HG03442 (cell line): Measurements from ENCODE around the gene GALNT15.

Experiments used
- ATAC-seq: cut with Tn5 transposase; IDR thresholded peaks from one replicate; pipeline ENCODE4 v1.9.1; 2021; ENCODE audit warnings: mild to moderate bottlenecking, moderate library complexity; ENCODE audit not compliant: unreplicated experiment

The GALNT15 gene

DNA sequence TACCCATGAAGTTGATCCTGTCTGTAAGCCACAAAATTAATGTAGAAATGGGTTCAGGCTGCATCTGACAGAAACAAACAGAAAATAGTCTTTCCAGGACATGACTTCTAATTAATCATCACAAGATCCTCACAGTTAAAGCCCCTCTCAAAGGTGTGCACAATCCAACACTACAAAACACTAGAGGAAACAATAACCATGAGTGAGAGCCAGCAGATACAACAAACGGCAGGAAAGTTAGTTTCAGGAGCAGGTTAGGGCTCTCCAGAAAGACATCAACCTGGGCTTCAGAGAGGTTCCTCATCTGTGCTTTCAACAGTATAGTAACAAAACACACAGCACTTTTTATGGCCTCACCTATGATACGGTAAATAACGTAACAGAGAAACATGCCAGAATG, 47.5 kb downstream of the GALNT15 start:
- no peak for ATAC-seq

DNA sequence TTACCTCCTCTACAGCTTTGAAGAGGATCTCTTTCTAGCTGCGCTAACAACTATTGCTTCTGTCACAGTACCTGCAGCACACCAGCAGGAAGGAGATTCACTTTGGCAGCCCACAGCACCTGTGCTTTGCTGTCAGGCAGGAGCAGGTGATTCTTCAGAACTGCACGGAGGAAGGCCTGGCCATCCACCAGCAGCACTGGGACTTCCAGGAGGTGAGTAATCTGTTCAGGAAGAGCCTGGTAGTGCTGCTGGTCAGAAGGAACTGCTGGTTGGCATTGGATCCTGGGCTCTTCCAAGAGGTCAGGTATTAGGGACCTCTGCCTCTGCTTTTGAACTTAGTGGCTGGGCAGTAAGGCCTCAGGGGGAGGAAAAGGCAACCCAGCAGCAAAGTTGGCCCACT, 48.1 kb downstream of the GALNT15 start:
- no peak for ATAC-seq

DNA sequence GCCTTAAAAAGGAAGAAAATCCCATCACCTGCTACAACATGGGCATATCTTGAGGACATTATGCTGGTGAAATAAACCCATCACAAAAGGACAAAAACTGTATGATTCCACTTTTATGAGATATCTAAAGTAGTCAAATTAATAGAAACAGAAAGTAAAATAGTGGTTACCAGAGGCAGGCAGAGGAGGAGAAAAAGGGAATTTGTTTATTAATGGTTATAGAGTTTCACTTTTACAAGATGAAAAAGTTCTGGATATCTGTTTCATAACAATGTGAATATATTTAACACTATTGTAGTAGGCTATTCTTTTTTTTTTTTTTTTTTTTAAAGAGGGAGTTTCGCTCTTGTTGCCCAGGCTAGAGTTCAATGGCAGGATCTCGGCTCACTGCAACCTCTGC, 49.8 kb downstream of the GALNT15 start:
- ATAC-seq: no peak

DNA sequence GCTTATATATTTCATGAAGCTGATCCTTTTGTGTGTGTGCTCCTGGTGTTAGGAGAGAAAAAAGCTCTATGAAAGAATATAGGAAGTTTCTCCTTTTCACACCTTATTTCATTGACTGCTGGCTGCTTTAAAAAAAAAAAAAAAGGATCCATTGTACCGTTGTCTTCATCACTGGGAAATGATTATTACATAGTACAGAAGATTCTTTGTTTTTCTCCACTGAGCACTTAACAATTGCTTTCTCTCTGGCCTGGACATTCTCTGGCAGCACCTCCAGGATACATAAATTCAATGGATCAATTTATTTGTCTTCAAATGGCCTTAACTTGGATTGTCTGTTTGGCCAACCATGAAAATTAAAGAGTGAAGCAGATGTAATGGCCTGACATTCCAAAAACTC, 53.1 kb downstream of the GALNT15 start:
- no peak for ATAC-seq

DNA sequence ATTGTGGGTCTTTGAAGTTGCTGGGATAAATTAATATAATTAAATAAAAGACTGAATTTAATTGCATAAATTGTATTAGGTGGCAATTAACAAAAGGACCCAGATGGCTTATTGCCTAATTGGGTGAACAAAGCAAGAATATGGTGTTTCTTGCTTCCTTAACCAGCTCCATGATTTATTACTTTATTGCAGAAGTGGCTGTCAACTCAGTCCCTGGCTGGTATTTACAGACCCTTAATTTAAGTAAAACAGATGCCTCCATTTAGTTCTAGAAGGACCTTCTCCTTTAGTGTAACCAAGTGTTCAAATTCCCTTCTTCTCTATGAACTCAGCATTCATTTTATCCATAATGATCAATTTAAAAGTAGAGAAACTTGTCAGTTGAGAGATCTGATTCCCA, 55.2 kb downstream of the GALNT15 start:
- ATAC-seq: no peak

DNA sequence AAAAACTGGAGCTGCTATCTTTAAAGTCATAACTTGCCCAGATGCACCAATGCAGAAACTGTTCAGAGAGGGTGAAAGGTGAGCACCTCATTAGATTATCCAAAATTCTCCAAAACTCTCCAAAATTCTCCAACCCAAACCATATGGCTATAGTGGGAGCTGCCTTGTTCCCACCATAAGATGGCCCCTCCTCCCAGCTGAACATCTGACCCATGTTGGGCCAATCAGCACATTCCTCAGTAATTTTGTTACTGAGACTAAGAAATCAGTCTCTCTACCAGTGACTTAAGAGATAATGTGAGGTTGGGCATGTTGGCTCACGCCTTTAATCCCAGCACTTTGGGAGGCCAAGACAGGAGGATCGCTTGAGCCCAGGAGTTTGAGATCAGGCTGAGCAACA, 57.5 kb downstream of the GALNT15 start:
- ATAC-seq: no peak

DNA sequence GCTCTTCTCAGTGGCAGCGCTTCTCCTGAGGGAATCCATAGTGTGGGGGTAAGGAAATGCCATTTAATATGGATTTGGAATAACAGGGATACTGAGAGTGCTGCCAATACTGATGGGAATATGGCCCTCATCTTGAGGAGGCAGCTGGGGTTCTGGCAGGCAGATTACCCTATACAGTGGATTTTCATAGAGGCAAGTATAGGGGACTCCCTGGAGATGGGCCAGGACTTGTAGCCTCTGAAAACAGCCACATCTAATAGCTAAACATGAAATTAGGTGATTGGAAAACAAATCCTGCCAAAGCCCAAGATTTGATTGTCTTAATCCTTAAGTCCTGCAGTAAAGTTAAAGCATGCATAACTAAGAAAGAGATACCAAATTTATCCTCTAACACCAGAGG, 59.3 kb downstream of the GALNT15 start:
- no peak for ATAC-seq

DNA sequence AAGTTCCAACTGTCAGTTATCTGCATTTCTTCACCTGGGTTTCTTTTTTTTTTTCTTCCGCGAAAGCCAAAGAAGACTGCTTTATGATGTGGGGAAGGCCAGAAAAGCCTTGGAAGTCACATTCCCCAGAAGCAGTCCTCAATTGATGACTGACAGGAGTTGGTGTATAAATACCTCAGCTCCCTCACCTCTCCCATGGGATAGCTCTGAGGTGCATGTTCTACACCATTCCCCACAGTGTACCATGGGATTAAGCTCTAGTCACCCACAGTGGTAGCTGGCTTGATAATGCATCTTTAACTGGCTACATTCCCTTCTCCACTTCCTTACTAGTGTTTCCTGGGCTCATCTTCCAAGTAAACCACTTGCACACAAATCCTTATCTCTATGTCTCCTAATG, 59.8 kb downstream of the GALNT15 start:
- no peak for ATAC-seq

DNA sequence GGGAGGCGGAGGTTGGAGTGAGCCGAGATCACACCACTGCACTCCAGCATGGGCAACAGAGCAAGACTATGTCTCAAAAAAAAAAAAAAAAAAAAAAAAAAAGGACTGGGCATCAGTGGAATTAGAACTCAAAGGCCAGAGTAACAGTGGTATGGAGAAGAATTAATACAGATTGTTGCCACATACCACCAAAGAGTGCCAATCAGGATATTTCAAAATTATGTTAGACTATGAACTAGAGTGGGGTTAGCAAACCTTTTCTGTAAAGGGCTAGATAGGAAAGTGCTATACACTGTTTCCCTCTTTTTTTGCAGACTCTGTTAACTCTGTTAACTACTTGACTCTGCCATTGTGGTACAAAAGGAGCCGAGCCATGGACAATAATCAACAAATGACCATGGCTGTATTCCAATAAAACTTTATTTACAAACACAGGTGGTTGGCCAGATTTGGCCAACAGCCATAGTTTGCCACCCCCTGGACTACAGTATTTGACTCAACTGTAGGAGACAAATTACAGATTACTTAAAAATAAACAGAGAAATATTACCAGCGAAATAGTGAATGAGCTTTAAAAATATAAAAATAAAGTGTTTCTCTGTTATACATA, 61.7 kb downstream of the GALNT15 start:
- no peak for ATAC-seq

DNA sequence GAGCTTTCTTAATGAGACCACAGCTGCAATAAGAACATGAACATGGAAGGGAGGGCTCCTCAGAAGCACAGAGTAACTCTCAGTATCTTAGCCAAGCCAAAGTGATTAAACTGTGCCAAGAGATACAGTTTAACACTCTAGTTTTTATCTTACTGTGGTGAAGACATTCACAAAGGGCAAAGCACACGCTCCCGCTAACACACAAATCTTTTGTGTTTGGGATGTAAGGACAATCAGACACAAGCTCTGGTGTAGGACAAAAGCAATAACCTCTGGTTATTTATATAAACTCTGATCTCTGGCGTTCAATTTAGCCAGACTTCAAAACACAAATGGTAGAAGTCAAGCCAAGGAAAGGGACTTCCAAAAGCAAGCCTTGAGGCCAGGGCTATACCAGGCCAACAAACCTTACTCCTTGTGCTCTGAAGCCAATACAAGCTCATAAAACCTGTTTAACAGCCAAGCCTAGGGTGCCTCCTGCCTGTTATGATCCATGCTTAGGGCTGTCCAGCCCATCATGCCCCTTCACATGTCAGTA, 62.4 kb downstream of the GALNT15 start:
- ATAC-seq: no peak

DNA sequence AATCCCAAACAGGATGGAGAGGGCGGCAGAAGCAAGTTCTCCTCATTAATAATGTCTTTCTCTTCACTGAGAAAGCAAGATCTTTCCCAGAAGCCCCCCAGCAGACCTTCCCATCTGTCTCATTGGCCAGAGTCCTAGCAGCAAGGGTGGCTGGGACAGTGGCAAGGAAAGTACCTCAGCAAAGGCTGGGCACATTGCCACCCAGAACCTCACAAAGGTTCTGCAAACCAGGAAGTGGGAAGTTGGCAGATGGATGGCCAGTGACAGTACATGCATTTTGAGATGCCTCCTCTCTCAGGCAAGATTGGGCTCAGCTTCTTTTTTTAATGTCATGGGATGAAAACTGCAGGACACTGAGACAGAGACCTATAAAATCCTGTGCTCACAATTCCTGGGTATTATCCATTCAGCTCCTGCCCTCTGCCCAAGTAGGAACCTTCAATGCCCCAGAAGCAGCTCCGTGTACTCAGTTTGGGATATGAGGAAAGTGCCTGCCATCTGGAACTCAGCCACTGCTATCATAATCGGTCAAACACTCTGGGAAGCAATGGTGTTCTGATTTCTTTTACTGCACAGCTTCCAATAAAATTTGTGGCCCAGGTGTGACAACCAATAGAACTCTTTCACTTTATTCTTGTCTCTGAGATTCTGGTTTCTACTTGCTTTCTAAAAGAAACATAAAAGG, 64.7 kb downstream of the GALNT15 start:
- ATAC-seq: no peak

DNA sequence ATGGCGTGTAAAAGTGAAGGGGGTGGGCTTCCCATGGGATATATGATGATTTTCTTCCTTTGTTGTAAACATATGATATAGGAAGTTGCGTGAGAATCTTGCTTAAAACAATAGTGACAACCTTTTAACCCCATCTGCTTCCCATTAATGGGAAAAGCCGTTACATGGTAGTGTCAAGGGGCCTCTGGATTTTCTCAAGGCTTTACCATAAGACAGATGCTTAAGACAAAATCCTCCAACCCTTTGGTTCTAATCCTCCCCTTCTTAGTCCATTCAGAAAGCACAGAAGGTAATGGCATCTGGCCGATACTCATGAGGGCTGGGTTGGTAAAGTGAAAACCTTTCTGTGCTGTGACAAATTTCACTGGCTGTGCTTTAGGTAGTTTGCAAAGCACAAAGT, 65.3 kb downstream of the GALNT15 start:
- no peak for ATAC-seq

DNA sequence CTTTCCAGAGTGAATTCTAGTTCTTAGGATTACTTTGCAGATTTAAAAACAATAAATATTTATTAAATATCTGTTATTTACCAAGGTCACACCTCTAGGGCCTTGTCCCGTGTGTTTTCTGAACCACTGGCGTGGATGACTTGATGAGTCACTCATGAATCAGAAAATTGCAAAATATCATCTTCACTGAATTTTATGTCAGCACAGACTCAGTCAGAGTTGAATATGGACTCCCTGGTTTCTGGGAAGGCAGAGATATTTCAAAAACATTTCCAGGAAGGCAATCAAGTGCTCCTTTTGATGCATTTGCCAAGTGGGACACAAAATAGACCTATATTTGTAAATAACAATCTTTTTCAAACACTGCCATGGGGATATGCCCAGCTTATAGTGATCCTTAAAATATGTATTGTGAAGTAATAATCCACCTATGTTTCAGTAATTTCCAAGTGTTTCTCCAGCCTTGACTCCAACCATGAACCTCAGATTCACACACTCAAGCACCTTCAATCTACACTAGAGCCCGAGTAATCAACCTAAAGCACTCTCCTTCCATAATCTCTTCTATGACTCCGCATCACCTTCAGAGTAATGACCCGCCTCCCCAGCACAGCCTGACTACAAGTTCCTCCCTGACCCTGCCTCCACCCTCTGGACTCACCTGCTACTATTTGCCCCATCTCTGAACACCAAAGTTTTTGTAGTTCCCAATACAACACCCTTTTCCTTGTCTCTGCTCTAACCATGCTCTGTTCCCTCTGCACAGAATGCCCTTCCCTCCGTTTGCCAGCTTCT, 65.9 kb downstream of the GALNT15 start:
- no peak for ATAC-seq

DNA sequence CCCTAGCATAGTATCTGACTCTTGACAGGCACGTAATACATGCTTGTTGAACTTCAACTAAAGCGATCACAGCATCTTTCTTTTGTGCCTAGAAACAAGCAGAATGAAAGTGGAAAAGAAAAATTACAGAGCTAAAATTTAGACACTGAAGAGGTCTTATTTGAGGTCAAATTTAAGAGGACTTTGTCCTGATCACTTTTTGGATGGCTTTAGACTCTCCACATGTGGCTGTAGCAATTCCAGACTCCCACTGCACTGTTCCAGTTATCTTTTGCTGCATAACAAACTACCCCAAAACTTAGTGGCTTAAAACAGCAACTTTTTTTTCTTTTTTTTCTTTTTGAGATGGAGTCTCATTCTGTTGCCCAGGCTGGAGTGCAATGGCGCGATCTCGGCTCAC, 66.7 kb downstream of the GALNT15 start:
- ATAC-seq: no peak

DNA sequence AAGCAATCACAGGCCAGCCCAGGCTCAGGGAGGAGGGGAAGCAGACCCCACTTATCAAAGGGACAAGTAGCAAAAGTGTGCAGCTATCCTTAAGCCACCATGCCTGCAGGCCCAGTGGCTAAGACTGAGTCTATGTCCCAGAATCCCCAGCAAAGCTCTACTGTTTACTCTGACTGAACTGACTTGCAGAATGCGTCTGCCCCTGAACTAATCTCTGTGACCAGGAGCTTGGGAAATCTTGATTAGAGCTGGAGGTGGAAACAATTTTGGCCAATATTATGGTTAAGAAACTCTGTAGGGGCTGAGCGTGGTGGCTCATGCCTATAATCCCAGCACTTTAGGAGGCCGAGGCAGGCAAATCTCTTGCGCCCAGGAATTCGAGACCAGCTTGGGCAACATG, 67.7 kb downstream of the GALNT15 start:
- ATAC-seq: no peak

DNA sequence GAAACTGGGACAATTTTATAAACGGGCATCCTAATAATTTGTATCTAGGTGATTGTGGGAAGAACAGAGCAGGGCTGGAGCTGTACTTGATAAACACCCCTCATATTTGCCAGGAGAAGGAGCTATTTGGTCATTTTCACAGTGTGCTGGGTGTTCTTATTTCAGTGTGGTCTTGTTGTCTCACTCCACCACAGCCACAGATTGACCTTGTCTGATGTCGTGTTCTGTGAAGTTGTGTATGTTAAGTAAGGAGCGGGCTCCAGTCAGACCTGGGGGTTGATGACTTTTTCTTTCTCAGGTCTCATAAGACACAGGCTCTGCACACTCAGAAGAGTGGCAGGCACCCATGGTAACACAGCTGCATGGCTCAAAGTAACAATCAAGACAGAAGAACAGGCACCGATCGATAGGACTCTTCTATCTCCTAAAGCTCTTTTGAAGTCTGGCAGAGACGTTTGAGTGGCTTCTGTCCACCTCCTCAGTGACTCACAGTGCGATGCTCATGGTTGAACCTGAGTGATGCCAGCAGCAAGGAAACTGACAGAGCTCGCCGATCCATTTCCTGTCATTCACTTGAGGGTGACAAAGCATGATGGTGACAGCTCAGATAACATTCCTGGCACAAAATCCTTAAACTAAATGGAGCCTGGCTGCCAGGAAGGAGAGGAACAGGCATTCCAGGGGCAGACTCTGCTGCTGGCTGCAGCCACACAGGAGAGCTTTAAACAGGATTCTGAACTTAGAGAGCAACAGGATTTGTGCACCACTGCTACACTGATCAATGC, 69.4 kb downstream of the GALNT15 start:
- no peak for ATAC-seq

DNA sequence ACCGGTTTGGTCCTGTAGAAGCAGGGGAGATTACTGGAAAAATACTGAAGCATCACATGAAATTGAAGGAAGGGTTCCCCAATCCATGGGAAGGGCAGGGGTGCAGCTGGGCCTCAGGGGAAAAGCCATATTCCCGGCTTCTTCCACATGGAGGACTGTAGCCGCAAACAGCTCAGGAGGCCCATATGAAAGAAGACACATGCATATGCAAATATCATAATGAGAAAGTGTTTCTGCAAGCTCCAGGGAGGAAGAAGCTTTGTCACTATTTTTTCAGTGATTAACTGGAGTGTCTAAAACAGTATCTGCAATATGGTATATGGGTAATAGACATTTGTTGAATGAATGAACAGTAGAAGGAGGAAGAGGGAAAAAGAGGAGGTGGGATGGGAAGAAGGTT, 71.1 kb downstream of the GALNT15 start:
- ATAC-seq: no peak

DNA sequence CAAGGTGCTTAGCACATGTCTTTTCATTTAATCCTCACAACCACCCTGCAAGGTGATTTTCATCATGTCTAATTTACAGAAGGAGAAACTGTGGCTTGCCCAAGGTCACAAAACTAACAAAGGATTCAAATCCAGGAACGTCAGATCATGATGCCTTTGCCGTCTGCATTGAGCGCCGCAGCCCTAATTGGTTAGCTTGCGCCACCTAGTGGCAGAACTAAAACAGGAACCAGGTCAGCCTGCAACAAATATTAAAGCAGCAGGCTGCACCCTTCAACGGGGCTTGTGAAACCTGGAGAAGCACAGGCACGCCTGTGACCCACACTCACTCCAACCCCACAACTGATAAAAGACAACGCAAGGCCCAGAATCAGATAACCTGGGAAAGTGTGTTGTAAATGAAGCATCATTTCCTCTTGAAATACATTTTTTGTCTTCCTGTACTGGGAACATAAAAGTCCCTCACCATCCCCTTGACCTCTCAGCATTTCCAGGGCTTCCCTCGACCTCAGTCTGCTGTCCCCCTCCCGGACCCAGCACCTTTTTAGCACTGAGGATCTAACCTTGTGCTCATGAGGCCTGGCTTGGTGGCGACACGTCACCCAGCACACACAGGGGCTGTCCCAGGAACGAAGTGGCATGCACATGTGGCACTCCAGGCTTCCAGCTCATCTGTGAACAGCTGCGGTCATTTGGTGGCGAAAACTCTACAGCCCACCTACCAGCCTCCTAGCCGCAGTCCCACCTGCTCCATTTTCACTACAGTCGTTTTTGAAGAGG, 73.0 kb downstream of the GALNT15 start:
- ATAC-seq: peak; percentile 76

DNA sequence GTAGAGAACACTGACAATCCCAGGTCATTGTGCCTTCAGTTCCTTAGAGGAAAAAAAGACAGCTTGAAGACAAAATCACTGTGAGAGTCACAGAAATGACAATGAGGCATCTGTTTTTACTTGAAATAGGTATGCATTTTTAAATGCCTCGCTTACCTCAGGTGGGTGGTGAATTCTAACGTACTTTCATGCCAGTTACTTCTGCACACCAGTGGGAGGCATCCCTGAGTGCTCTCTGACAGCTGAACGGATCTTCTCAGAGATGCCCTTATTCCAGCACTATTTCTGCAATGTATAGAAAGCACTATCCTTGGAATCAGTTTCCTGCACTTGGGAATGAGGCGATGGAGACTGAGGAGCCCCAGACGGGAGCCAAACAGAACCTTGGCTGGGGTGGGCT, 74.1 kb downstream of the GALNT15 start:
- ATAC-seq: no peak

DNA sequence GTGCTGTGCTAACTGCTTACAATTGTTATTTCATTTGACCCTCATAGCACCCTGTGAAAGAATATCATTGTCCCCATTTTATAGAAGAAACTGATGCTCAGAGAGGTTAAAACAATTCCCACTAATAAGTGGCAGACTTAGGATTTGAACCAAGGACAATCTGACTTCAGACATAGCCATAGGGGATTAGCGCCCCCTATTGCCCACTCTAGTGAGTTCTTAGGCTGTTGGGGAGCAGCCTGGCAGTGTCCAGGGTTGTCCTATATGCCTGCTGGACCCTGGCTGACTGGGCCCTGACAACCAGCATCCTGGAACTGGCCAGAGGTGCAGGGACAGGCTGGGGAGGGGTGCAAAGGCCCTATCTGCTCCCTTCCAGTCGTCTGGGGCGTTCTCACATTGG, 74.9 kb downstream of the GALNT15 start:
- ATAC-seq: no peak
